Activated CD8-positive, alpha-beta T cell treated with anti-CD3 and anti-CD28 coated beads for 36 hours (primary cell): Measurements from ENCODE around the gene GREB1L. TPM values are rescaled to one million over a fixed set of nuclear protein-coding genes. Genes with fewer than 3 reads are reported as not detected.

Experiments used
- ATAC-seq: fragments of 200-7000 bp; cut with Tn5 transposase; one replicate; pipeline ENCODE4 v1.10.0; 2021; ENCODE audit warnings: mild to moderate bottlenecking, moderate library complexity
- CTCF ChIA-PET: fragments of 350-600 bp; sonication (Branson Sonifier 250); formaldehyde crosslinking; loops from one replicate; lab custom pipeline; 2021; ENCODE audit warnings: antibody characterized with exemption; lab: Charles Lee
- POLR2A ChIA-PET: fragments of 350-600 bp; sonication (Branson Sonifier 250); formaldehyde crosslinking; loops from one replicate; lab custom pipeline; 2021; ENCODE audit warnings: antibody characterized with exemption; lab: Charles Lee
- DNase-seq: peaks from one replicate; pipeline ENCODE4 v3.0.0-alpha.2; 2020
- H3K27ac Mint-ChIP-seq: one replicate; pipeline ENCODE4 v1.8.0; 2021; ENCODE audit warnings: mild to moderate bottlenecking, mixed read lengths
- H3K27me3 Mint-ChIP-seq: one replicate; pipeline ENCODE4 v1.8.0; 2021; ENCODE audit warnings: mixed read lengths
- H3K36me3 Mint-ChIP-seq: one replicate; pipeline ENCODE4 v1.8.0; 2021; ENCODE audit warnings: low read depth, mixed read lengths
- H3K4me1 Mint-ChIP-seq: one replicate; pipeline ENCODE4 v1.8.0; 2021; ENCODE audit warnings: low read depth, mixed read lengths
- H3K4me3 Mint-ChIP-seq: one replicate; pipeline ENCODE4 v1.8.0; 2021; ENCODE audit warnings: mild to moderate bottlenecking, moderate library complexity, mixed read lengths
- H3K9me3 Mint-ChIP-seq: one replicate; pipeline ENCODE4 v1.8.0; 2021; ENCODE audit warnings: mixed read lengths
- CTCF ChIP-seq: fragments of 200-600 bp; IDR thresholded peaks from one replicate; pipeline ENCODE4 v1.8.0; 2022; ENCODE audit warnings: antibody characterized with exemption, mild to moderate bottlenecking
- intact Hi-C: fragments of 100-400 bp; cut with micrococcal nuclease; formaldehyde crosslinking; loops from one replicate; pipeline ENCODE4 v1.10.0; 2022
- total RNA-seq, 2 experiments: library from RNA; stranded (reverse); gene quantifications; one replicate each; pipeline ENCODE4 v1.2.3, GENCODE V29; 2021

GREB1L gene
- total RNA-seq, 2 experiments from 2014 or later, result not detected

- Mint-ChIP-seq H3K27me3 (peaks cover 12% of the 10 kb centered on the region), H3K4me1 (no peaks in the 10 kb centered on the region), H3K4me3 (no peak overlapping the region), H3K36me3 (no peaks in the 10 kb centered on the region), H3K27ac (no peak overlapping the region), H3K9me3 (no peaks in the 10 kb centered on the region)
- ATAC-seq, result no peak
- intact Hi-C loops, result no loop called here
- no peak for DNase-seq
- POLR2A ChIA-PET, result no interaction called here
- CTCF ChIA-PET, result no interaction called here
- TF ChIP-seq CTCF, result no peak
Observed at GRCh38 chr18:21300035-21300907, 58.2 kb downstream of the GREB1L start.

- Mint-ChIP-seq H3K4me3 (no peak overlapping the region), H3K36me3 (no peaks in the 10 kb centered on the region), H3K27me3 (peaks cover 15% of the 10 kb centered on the region), H3K4me1 (no peaks in the 10 kb centered on the region), H3K27ac (no peak overlapping the region), H3K9me3 (no peaks in the 10 kb centered on the region)
- DNase-seq (no peak), ATAC-seq (no peak)
- POLR2A ChIA-PET, result no interaction called here
- intact Hi-C loops, result no loop called here
- no peak for TF ChIP-seq CTCF
- CTCF ChIA-PET, result no interaction called here
Observed at GRCh38 chr18:21300908-21301200, 58.8 kb downstream of the GREB1L start.

- Mint-ChIP-seq H3K27ac (no peak overlapping the region), H3K4me1 (no peaks in the 10 kb centered on the region), H3K4me3 (no peak overlapping the region), H3K36me3 (no peaks in the 10 kb centered on the region), H3K9me3 (no peaks in the 10 kb centered on the region), H3K27me3 (peaks cover 12% of the 10 kb centered on the region)
- ChIA-PET CTCF (no interaction called here), POLR2A (no interaction called here)
- DNase-seq (no peak), ATAC-seq (no peak)
- no peak for TF ChIP-seq CTCF
- intact Hi-C loops, result no loop called here
Observed at GRCh38 chr18:21303445-21303844, 61.4 kb downstream of the GREB1L start.

- H3K9me3 Mint-ChIP-seq, result no peaks in the 10 kb centered on the region
- no peak overlapping the region for H3K4me3 Mint-ChIP-seq
- peaks cover 12% of the 10 kb centered on the region for H3K27me3 Mint-ChIP-seq
- CTCF ChIA-PET, result no interaction called here
- DNase-seq (no peak), ATAC-seq (no peak)
- H3K4me1 Mint-ChIP-seq, result no peaks in the 10 kb centered on the region
- no peak overlapping the region for H3K27ac Mint-ChIP-seq
- POLR2A ChIA-PET, result no interaction called here
- TF ChIP-seq CTCF, result no peak
- no peaks in the 10 kb centered on the region for H3K36me3 Mint-ChIP-seq
- intact Hi-C loops, result no loop called here
Observed at GRCh38 chr18:21303895-21304294, 61.9 kb downstream of the GREB1L start.

- peaks cover 11% of the 10 kb centered on the region for H3K27me3 Mint-ChIP-seq
- CTCF ChIA-PET, result no interaction called here
- intact Hi-C loops, result no loop called here
- DNase-seq (no peak), ATAC-seq (no peak)
- H3K4me3 Mint-ChIP-seq, result no peak overlapping the region
- H3K27ac Mint-ChIP-seq, result no peak overlapping the region
- H3K9me3 Mint-ChIP-seq, result no peaks in the 10 kb centered on the region
- no peaks in the 10 kb centered on the region for H3K36me3 Mint-ChIP-seq
- no peak for TF ChIP-seq CTCF
- POLR2A ChIA-PET, result no interaction called here
- no peaks in the 10 kb centered on the region for H3K4me1 Mint-ChIP-seq
Observed at GRCh38 chr18:21305621-21306020, 63.6 kb downstream of the GREB1L start.
